ENCODE measurements around the gene RAB3B.

Gene RAB3B

DNA sequence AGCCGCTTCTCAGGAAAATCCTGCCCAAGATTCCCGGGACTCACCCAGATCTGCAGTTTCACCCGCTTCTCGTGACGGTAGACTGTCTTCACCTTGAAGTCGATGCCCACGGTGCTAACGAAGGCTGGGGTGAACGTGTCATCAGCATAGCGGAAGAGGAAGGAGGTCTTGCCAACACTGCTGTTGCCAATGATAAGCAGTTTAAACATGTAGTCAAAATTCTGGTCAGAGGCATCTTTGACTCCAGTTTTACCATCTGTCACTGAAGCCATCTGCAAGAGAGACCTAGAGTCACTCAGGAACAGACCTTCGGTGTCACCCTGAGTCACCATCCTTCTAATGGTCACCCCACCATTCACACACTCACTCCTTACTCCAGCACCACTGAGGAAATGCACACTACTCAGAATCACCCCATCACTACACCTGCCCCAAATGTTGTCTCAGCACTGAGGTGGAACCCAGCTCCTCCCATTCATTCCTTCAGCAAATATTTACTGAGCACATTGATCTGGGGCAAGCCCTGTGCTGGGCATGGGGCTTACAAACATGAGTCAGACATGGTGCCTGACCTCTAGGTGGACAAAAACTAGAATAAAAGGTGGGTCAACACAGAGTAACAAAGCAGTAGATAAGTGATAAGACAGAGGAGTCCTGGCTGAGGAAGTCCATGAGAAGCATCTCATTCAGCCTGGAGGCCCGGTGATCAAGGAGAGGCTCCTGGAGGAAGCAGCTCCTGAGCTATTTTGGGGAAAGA, 13.5 kb downstream of the RAB3B start:
- TF ChIP-seq CEBPB (IDR thresholded peaks at IDR 0.05) (no peak), TEAD4 (IDR thresholded peaks at IDR 0.05) (no peak), RAD21 (IDR thresholded peaks at IDR 0.05; ENCODE audit: low read depth) (no peak), EGR1 (IDR thresholded peaks at IDR 0.05) (no peak), TAF1 (IDR thresholded peaks at IDR 0.05; ENCODE audit: low read depth) (no peak), CREB1 (IDR thresholded peaks at IDR 0.05; ENCODE audit: low read depth) (no peak), NFIC (IDR thresholded peaks at IDR 0.05) (no peak), TCF12 (IDR thresholded peaks at IDR 0.05; ENCODE audit: low read depth) (no peak), EP300 (IDR thresholded peaks at IDR 0.05; ENCODE audit: borderline replicate concordance) (no peak), ZBTB7A (IDR thresholded peaks at IDR 0.05; ENCODE audit: low read depth) (no peak), FOXM1 (IDR thresholded peaks at IDR 0.05; ENCODE audit: borderline replicate concordance, low read depth) (no peak), YY1 (IDR thresholded peaks at IDR 0.05; ENCODE audit: low read depth) (no peak)
- TF ChIP-seq, protein P1, sequence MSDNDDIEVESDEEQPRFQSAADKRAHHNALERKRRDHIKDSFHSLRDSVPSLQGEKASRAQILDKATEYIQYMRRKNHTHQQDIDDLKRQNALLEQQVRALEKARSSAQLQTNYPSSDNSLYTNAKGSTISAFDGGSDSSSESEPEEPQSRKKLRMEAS (IDR thresholded peaks at IDR 0.05): no peak
- TF ChIP-seq, protein P2, sequence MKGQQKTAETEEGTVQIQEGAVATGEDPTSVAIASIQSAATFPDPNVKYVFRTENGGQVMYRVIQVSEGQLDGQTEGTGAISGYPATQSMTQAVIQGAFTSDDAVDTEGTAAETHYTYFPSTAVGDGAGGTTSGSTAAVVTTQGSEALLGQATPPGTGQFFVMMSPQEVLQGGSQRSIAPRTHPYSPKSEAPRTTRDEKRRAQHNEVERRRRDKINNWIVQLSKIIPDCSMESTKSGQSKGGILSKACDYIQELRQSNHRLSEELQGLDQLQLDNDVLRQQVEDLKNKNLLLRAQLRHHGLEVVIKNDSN (IDR thresholded peaks at IDR 0.05): no peak
- TF ChIP-seq, protein P3, sequence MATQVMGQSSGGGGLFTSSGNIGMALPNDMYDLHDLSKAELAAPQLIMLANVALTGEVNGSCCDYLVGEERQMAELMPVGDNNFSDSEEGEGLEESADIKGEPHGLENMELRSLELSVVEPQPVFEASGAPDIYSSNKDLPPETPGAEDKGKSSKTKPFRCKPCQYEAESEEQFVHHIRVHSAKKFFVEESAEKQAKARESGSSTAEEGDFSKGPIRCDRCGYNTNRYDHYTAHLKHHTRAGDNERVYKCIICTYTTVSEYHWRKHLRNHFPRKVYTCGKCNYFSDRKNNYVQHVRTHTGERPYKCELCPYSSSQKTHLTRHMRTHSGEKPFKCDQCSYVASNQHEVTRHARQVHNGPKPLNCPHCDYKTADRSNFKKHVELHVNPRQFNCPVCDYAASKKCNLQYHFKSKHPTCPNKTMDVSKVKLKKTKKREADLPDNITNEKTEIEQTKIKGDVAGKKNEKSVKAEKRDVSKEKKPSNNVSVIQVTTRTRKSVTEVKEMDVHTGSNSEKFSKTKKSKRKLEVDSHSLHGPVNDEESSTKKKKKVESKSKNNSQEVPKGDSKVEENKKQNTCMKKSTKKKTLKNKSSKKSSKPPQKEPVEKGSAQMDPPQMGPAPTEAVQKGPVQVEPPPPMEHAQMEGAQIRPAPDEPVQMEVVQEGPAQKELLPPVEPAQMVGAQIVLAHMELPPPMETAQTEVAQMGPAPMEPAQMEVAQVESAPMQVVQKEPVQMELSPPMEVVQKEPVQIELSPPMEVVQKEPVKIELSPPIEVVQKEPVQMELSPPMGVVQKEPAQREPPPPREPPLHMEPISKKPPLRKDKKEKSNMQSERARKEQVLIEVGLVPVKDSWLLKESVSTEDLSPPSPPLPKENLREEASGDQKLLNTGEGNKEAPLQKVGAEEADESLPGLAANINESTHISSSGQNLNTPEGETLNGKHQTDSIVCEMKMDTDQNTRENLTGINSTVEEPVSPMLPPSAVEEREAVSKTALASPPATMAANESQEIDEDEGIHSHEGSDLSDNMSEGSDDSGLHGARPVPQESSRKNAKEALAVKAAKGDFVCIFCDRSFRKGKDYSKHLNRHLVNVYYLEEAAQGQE (IDR thresholded peaks at IDR 0.05; ENCODE audit: low read depth): no peak

DNA sequence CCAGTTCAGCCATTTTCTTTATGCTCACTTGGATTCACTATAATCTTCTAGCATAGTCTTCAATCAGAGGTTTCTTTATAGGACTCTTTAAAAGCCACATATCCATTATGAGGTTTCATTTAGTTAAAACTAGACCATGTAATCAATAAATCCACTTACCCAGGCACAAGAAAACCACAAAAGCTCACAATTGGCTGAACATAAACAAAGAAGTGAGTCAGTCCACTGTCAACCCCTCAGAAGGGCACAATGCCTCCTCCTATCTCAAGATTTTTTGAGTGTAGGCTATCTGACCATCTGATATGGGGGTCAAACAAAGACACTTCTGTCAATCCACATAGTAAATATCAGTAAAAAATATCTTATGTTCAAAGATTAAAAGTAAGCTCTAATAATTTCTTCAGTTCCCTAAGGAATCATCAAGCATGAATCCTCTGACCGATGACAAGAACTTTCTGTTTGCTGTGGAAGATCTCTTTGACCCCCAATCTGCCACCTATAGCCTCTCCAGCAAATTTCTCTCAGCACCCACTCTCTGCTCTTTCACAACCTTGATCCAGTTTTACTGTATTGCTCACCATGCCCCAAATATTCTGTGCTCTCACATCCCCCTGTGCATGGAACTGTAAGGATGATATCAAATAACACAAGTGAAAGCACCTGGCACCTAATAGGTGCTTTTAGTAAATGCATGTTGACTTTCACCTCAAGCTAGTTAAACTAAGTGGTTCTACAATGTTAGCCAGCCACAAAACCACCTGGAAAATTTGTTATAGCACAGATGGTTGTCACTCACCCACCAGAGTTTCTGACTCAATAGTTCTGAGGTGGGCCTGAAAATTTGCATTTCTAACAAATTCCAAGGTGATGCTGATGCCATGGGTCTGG, 16.7 kb downstream of the RAB3B start:
- TF ChIP-seq FOXM1 (IDR thresholded peaks at IDR 0.05; ENCODE audit: borderline replicate concordance, low read depth) (no peak), ZBTB7A (IDR thresholded peaks at IDR 0.05; ENCODE audit: low read depth) (no peak), EGR1 (IDR thresholded peaks at IDR 0.05) (no peak), EP300 (IDR thresholded peaks at IDR 0.05; ENCODE audit: borderline replicate concordance) (no peak), NFIC (IDR thresholded peaks at IDR 0.05) (no peak)
- TF ChIP-seq, protein P1 (IDR thresholded peaks at IDR 0.05): no peak

DNA sequence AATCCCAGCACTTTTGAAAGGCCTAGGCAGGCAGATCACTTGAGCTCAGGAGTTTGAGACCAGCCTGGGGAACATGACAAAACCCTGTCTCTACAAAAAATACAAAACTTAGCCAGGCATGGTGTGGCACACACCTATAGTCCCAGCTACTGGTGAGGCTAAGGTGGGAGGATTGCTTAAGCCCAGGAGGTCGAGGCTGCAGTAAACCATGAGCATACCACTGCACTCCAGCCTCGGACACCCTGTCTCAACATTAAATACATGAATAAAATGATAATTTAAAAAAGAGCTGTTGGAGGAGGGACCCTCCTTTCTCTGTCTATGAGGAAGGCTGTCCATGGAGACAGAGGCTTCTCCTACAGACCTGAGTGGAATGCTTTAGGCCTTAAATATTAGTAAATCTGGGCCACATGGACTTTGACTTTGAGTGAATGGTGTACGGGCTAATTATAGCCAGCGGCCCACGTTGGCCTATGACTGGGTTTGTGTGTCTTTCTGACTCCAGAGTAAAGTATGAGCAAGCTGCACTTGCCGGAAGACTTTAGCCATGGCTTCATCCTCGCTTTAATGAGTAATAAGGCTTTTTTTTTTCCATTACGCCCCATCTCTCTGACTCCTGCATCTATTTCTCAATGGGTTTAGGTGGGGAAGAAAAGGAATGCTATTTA, 21.3 kb downstream of the RAB3B start:
- TF ChIP-seq FOXM1 (IDR thresholded peaks at IDR 0.05; ENCODE audit: borderline replicate concordance, low read depth) (no peak), YY1 (IDR thresholded peaks at IDR 0.05; ENCODE audit: low read depth) (no peak), TCF12 (IDR thresholded peaks at IDR 0.05; ENCODE audit: low read depth) (no peak), RAD21 (IDR thresholded peaks at IDR 0.05; ENCODE audit: low read depth) (no peak), EGR1 (IDR thresholded peaks at IDR 0.05) (no peak), ZBTB7A (IDR thresholded peaks at IDR 0.05; ENCODE audit: low read depth) (no peak), NFIC (IDR thresholded peaks at IDR 0.05) (no peak), TEAD4 (IDR thresholded peaks at IDR 0.05) (no peak), TAF1 (IDR thresholded peaks at IDR 0.05; ENCODE audit: low read depth) (no peak), EP300 (IDR thresholded peaks at IDR 0.05; ENCODE audit: borderline replicate concordance) (no peak), CEBPB (IDR thresholded peaks at IDR 0.05) (no peak), CREB1 (IDR thresholded peaks at IDR 0.05; ENCODE audit: low read depth) (no peak)
- TF ChIP-seq, protein P3 (IDR thresholded peaks at IDR 0.05; ENCODE audit: low read depth): no peak
- TF ChIP-seq, protein P1 (IDR thresholded peaks at IDR 0.05): no peak
- TF ChIP-seq, protein P2 (IDR thresholded peaks at IDR 0.05): no peak

DNA sequence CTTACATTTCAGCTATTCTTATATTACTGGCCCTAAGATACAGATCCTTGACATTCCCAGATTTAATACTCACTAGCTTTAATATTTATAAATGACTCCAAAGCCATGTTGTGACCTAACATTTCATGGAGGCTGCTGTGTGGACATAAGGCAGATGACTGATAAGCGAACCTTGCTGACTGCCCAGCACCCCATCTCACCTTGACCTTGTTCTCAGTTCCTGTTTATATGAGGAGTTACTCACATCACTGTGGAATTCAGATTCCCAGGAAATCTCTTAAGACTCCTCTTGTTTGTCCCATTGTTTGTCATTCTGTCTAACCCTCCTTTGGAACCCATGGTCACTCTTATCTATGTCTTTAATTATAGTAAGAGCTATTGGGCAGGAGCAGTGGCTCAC, 21.9 kb downstream of the RAB3B start:
- no peak for TF ChIP-seq TAF1 (IDR thresholded peaks at IDR 0.05; ENCODE audit: low read depth)
- TF ChIP-seq, protein P3 (IDR thresholded peaks at IDR 0.05; ENCODE audit: low read depth): no peak

Data from Ishikawa (cell line).